Astrocyte of the spinal cord (primary cell): ENCODE measurements around the gene ZNF746.
"Not testable (repeated sequence)": the region's sequence is repeated elsewhere in the genome, so short reads cannot be mapped to it uniquely, and the experiment has no call there.

ENCODE experiments used
- DNase-seq: peaks from one replicate; pipeline ENCODE4 v3.0.0; 2011; ENCODE audit warnings: low read depth, low spot score
- H3K4me3 ChIP-seq: 2 replicates; pipeline ENCODE4 v1.5.1; 2011; ENCODE audit warnings: low read depth, mild to moderate bottlenecking, low read length, moderate library complexity
- in situ Hi-C: cut with HindIII; loops from 2 replicates; pipeline ENCODE4 v1.10.0; 2017; ENCODE audit warnings: low sequenced_read_pairs
- TF ChIP-seq, protein P1 (sequence below): IDR thresholded peaks from 2 replicates; pipeline ENCODE4 v1.5.1; 2012; ENCODE audit warnings: low read depth, mild to moderate bottlenecking, low read length, inconsistent platforms

Gene ZNF746

DNA sequence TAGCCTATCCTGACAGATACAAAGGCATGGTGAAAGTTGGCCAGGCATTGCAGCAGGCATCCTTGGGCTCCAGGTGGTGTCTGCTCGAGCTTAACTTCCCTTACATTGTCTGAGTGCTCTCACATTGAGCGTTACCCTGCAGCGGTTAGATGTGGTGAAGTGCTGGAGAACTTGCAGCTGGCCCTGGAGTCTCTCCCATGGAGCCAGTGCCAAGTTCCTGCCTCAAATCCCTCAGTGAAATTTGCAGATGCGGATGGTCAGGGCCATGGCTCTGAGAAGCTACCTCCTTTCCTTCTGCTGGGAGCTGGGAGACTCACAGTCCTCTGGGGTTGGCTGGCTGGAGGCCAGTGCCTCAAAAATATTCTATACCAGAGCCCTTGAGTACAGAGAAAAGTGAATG lies 3.3 kb upstream of the ZNF746 start:
- in situ Hi-C loops, result no loop called here
- TF ChIP-seq, protein P1, sequence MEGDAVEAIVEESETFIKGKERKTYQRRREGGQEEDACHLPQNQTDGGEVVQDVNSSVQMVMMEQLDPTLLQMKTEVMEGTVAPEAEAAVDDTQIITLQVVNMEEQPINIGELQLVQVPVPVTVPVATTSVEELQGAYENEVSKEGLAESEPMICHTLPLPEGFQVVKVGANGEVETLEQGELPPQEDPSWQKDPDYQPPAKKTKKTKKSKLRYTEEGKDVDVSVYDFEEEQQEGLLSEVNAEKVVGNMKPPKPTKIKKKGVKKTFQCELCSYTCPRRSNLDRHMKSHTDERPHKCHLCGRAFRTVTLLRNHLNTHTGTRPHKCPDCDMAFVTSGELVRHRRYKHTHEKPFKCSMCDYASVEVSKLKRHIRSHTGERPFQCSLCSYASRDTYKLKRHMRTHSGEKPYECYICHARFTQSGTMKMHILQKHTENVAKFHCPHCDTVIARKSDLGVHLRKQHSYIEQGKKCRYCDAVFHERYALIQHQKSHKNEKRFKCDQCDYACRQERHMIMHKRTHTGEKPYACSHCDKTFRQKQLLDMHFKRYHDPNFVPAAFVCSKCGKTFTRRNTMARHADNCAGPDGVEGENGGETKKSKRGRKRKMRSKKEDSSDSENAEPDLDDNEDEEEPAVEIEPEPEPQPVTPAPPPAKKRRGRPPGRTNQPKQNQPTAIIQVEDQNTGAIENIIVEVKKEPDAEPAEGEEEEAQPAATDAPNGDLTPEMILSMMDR, result no peak
- no peak for DNase-seq
- H3K4me3 ChIP-seq, result no peak overlapping the region

DNA sequence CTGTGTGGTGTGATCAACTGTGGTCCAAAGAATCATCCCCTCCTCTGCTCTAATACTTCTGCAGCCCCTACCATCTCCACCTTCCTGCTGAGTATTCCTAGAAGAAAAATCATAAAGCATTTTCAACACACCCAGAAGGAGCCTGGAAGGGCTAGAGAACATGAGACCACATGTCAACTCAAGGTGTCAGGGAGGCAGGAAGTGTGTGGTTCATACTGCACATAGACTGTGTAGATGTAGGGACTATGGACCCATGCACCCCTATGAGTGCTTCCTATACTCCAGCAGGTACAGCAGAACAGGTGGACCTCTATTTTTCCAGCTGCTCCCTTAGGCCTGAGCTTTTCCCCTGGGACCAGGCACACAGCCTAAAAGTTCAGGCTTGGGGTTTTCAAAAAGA lies 2.6 kb upstream of the ZNF746 start:
- H3K4me3 ChIP-seq, result no peak overlapping the region
- in situ Hi-C loops, result no loop called here
- TF ChIP-seq, protein P1, result no peak
- DNase-seq, result no peak

DNA sequence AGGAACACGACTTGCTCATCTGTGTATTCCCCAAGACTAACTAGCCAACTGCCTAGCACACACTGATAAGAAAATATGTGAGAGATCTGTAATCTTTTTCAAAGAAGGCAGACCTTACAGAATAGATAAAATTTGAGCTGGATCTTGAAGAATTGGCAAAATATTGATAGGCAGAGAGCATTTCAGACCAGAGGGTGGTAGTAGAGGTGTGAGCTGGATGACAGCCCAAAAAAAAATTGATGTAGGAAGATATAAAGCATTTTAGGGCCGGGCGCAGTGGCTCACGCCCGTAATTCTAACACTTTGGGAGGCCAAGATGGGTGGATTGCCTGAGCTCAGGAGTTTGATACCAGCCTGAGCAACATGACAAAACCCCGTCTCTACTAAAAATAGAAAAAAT lies 1.2 kb upstream of the ZNF746 start:
- in situ Hi-C loops, result no loop called here
- H3K4me3 ChIP-seq, result no peak overlapping the region
- TF ChIP-seq, protein P1, result no peak
- DNase-seq, result no peak

DNA sequence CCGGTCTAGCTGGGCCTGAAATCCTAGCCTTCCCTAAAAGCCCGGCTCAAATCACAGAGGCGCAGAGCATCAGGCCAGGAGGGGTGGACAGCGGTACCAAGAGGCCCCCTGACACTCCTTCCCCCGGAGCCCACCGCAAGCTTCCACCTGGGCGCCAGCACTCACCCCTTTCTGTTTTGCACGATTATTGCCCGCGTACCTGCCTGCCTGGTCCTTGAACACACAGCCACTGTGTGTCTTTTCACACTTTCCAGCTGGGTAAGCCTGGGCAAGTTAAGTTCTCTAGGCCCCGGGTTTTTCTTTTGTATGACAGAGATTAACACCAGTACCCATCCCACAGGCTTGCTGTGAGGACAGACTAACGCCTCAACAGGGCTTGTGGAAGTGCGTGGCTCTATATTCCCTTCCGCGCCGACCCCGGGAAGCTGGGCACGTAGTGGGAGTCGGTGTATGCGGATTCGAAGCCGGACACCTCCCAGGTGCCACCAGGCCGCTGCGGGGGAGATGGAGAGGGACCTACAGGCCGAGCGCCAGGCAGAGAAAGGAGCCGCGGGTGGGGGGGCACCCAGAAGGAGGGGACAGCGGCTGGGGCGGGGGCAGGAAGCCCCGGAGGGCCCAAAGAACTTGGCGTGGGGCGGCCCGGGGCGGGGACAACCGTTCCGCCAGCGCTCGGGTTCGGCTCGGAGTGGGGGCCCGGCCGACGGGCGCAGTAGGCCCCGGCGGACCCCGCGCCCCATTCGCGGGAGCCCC lies 792 bp downstream of the ZNF746 start:
- H3K4me3 ChIP-seq, result peak overlapping the region; percentile 67
- peak; percentile 32 for DNase-seq

DNA sequence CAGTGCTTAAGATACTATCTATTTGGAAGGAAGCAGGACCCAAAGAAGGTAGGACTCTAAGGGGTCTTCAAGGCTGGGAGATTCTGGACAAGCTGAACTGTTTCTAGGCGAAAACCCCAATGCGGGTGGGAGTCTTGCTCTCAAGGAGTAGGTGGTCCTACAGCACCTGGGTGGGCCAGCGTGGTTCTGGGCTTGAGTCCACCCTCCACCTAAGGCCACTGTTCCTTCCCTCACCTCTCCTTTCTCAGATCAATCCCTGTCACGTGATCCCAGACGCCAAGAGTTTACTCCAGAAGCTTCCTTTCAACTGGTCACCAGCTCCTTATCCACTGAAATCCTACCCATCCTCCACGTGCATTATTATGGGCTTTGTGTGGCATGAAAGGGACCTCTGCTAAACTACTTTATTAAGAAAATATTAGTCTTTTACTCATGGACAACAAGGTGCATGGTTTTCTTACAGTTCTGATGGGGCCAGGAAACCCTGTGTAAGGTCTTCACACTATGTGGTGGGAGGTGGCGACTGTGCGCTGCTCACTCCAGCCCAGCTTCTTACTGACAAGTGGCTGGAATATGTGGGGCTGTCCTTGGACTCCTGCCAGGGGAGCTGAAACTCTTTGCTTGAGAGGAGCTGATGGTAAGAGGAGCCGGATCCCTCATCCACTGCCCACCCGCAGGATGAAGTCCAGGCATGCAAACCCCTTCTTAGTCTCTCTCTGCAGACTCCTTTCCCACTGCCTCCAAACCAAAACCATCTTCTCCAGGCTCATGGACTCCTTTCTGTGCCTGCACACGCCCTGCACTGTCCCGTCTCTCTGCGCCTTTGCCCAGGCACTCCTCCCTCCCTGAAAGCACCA lies 1.6 kb downstream of the ZNF746 start:
- TF ChIP-seq, protein P1, result no peak
- DNase-seq, result peak; percentile 82
- in situ Hi-C loops, result no loop called here
- peak overlapping the region; percentile 67 for H3K4me3 ChIP-seq

More for the DNA sequence above, 792 bp downstream of the ZNF746 start:
- TF ChIP-seq, protein P1, result no peak
- in situ Hi-C loops, result no loop called here

DNA sequence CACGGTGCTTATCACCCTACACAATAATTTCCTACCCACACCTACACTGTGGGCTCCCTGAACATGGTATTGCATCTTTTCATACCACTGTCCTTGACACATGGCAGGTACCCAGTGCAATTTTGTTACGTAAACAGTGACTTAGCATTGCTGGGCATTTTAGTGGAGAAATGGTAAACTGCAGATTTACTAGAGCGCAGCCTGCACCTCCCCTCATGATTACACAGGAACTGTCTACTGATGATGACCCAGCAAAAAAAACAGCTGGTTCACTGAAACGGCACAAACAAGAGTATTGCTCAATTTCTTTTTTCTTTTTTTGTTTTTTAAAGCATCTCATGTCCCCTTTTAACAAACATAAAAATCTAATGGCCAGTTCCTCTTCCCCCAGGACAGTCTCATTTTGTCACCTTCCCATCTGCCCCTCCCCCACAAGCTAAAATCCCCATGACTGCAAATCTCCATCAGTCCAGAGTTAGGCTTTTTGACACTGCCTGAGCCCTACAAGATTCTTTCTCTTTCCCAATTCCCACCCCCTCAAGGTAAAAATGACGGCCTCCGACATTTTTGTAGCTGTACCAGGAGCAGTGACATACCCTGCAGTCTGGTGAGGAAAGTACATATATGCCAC lies 2.8 kb downstream of the ZNF746 start:
- H3K4me3 ChIP-seq, result no peak overlapping the region
- in situ Hi-C loops, result no loop called here
- TF ChIP-seq, protein P1, result no peak
- DNase-seq, result no peak

DNA sequence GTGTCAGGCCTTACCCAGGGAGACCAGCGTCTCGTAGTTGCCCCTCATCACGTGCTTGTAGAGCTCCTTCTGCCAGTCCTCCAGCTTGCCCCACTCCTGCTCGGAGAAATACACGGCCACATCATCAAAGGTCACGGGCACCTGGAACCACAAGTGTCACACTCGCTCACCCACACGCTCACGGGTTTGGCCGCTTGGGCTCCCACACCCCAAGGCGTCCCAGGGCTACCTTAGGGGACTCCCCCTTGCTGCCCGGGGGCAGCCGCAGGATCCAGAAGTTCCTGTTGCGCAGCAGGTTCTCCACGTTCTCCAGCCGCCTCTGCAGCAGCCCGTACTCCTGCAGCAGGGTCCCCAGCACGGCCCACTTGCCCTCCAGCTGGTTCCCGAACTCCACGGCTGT lies 3.6 kb downstream of the ZNF746 start:
- H3K4me3 ChIP-seq, in situ Hi-C loops, DNase-seq: not testable (repeated sequence)
